Stimulated activated CD4-positive, alpha-beta T cell treated with anti-CD3 and anti-CD28 coated beads, Interleukin-4, amount 100 ng/mL, for 1 hour (primary cell): Measurements from ENCODE around the gene PADI1.

Experiments
- DNase-seq: peaks from one replicate; pipeline ENCODE4 v3.0.0-alpha.2; 2020

The PADI1 gene

GRCh38 chr1:17274186-17275170 lies 69.5 kb downstream of the PADI1 start:
- DNase-seq: peak; percentile 15

DNA sequence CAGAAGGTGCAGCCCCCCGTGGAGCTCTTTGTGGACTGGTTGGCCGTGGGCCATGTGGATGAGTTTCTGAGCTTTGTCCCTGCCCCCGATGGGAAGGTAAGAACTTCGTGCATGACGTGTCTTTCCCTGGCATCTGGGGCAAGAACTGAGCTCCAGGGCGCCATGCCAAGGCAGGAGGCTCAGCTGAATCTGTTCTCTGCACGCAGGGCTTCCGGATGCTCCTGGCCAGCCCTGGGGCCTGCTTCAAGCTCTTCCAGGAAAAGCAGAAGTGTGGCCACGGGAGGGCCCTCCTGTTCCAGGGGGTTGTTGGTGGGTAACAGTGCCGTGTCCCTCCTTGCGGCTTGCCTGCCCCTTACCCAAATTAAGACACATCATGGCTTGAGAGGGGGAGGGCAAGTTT lies 71.6 kb downstream of the PADI1 start:
- no peak for DNase-seq

DNA sequence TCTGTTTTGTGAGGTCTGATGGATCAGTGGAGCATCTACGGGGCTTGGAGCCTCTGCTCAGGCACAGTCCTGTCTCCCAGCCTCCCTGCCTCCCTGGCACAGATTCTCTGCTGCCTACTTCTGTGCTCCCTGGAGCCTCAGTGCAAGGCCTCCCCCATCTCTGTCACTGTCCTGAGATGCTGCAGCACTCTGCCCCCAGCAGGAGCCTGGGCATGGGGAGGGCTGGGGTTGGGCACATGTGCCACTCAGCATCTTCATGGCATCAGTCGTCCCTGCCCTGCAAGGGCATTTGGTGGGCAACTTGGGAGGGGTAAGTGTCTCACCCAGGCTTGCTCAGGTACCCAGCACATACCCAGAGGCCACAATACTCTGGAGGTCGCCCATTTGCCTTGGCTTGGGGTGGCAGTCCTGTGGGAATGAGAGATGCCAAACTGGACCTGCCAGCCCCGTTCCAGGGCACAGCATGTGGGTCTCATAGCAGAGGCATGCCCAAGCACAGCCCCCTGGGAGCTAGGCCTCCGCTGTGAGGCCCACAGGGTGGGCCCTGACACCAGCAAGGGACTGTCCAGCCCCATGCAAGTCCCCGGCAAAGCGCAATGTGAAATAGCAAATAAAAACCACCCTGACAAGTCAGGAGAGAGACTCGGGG lies 72.7 kb downstream of the PADI1 start:
- DNase-seq: no peak

DNA sequence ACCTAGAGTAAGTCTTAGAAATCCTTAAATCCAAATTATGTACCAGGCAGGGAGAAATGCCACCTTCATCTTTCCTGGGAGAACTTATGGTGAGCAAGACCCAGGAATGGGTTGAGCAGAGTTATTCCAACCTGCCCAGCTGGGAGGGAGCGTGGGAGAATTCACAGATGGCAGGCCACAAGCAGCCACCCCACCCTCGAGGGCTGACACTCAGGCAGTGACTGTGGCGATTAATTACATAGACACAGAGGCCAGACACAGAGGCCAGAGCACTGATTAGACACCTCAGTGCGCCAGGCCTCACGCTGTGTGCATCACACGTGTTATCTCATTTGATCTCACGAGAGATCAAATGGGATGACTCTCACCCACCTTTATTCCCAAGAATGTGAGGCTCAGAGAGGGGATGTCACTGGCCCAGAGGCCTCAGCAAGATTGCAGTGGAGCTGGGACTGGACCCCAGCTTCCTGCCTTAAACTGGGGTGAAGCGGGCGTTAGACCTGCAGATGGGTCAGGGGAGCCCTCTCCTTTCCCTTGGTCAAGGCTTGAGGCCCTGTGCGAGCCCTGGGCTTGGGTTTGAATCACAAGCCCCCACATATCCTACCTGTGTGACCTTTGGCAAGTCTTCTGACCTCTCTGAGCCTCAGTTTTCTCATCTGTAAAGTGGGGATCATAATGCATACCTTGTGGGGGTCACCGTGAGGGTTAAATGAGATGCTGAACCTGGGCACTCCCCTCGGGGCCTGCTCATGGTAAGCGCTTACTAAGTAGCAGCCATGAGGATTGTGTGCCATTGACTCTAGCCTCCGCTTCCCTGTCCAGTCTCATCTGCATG lies 74.3 kb downstream of the PADI1 start:
- DNase-seq: no peak

- DNase-seq: no peak
These were observed 75.5 kb downstream of the PADI1 start for GRCh38 chr1:17280436-17280835.

DNA sequence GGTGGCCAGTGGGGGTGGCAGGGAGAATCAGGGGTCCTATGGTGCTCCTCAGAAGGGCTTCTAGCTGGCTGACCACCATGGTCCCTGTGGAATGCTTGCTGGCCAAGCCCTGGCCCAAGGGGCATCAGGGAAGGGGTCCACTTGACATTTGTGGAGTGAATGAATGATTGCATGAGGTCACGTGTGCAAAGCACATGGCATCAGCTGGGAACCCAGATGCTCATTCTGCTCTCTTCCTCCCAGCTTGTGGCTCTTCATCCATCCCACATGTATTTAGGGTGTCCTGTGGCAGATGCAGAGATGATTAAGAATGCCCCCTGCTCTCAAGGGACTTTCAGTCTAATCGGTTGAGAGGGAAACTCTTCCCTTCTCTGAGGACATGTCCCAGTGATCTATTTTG lies 76.0 kb downstream of the PADI1 start:
- DNase-seq: no peak

DNA sequence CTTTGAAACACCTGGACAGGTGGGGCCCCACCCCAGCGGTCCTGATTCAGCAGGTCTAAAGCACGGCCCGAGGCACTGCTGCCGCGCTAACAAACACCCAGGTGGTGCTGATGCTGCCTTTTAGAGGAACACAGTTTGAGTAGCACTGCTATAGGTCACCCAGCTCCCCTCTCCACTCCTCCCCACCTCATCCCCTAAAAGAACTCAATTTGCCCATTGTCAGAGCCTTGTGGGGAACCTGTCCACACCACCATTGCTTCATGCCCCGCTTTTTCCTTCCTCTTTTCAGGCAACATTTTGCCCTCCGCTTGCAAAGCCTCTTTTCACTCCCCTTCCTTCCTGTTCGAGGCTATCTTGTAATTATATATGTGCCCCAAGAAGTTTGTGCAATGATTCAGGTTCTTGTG lies 76.8 kb downstream of the PADI1 start:
- DNase-seq: no peak

GRCh38 chr1:17282836-17283235 lies 77.9 kb downstream of the PADI1 start:
- no peak for DNase-seq

DNA sequence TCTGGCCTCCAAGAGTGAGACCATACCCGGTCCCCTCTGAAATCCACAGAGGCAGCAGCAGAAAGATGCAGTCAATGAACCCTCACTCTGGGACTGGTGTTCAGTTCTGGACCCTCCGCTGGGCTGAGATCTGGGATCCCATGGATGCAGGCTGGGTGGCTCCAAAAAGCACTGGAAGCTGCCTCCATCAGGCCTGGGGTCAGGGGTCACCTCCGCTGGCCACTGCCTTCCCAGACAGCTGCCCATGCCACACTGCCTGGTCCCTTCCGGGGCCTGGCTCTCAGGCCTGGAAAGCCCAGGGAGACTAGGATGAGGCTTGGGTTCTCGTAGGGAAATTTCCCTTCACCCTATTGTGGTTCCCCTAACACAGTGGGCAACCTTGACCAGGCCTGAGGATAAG lies 81.7 kb downstream of the PADI1 start:
- no peak for DNase-seq

GRCh38 chr1:17287130-17287776 lies 82.3 kb downstream of the PADI1 start:
- DNase-seq: no peak

DNA sequence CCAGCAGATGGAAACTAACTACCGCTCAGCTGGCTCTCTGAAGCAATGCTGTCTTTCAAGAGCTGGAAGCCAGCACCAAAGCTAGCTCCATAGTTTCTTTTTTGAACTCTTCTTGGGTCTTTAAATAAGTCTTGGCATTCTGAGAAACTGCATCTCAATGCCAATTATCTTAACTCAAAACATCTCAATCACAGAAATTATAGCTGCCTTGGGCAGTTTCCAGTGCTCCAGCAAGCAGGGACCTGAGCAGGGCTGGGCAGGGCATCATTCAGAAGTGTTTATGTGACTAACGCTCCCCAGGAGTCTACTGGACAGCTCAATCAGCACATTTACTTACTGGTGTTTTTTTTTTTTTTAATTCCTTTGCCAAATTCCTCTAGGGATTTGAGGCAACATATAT lies 84.8 kb downstream of the PADI1 start:
- no peak for DNase-seq

GRCh38 chr1:17290553-17290952 lies 85.6 kb downstream of the PADI1 start:
- DNase-seq: no peak

DNA sequence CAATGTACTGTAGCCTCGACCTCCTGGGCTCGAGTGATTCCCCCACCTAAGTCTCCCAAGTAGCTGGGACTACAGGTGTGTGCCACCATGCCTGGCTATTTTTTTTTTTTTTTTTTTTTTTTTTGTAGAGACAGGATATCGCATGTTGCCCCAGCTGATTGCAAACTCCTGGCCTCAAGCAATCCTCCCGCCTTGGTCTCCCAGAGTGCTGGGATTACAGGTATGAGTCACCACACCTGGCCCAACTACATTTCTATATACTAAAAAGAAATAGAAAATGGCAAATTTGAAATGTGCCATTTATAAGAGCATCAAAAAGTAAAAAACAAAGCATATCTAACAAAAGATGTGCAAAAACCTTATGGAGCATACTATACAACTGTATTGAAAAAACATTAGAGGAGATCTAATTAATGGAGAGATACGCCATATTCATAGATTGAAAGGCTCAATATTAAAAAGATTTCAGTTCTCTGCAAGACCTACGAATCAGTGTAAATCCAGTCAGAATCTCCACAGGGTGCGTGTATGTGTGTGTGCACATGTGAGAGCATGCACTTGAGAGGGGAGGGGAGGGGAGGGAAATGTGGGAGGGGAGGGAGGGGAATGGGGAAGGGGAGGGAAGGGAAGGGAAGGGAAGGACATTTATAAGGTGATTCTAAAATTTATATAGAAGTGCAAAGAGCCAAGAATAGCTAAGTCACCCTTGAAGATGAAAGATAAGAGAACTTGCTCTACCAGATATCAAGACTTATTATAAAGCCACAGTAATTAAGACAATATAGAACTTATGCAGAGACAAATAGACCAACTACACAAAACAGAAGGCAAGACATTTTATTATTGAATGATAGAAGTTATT lies 87.6 kb downstream of the PADI1 start:
- DNase-seq: no peak

DNA sequence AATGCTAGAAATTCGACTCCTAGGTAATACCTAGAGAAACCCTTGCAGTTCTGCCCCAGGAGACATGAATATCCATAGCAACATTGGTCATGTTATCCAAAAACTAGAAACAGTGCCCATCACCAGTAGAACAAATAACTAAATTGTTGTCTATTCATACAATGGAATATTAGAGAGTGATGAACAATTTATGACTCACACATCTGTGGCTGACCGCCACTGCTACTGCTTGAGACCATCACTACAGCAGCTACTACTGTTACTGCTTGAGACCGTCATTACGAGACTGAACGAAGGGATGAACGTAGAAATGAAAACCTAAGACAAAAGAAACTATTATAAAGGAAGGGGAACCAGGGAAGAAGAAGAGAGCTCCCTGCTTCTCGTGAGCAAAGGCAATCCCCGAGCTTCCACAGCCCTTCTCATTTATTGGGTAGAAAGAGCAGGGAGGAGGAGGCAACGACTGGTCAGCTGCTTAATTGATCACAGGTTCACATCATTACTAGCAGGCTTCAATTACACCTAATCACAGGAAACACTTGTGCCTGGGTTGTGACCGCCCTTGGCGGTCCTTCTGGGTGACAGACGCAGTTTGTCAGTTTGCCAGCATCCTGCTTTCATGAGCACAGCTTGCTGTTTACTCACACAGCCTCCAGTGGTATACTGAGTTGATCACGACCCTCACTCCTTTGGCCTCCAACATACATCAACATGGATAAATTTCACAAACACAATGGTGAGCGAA lies 88.9 kb downstream of the PADI1 start:
- no peak for DNase-seq

GRCh38 chr1:17295292-17295691 lies 90.4 kb downstream of the PADI1 start:
- DNase-seq: no peak
